AG04450 (cell line): ENCODE data around the gene ASB10. TPM values are rescaled to one million over a fixed set of nuclear protein-coding genes. Genes with fewer than 3 reads are reported as not detected.

ENCODE experiments used
- CTCF ChIA-PET: fragments of 300-600, 350-600 bp; formaldehyde crosslinking; extraction: SDS; loops from one replicate; lab custom pipeline; 2022; ENCODE audit warnings: antibody characterized with exemption, inconsistent platforms; lab: Charles Lee
- POLR2A ChIA-PET: fragments of 350-600 bp; formaldehyde crosslinking; extraction: SDS; loops from one replicate; lab custom pipeline; 2021; ENCODE audit warnings: antibody characterized with exemption, inconsistent platforms; lab: Yijun Ruan, JAX
- DNase-seq: peaks from one replicate; pipeline ENCODE4 v3.0.0-alpha.2; 2011; ENCODE audit warnings: low read depth, low spot score
- H3K27ac ChIP-seq: one replicate; pipeline ENCODE4 v1.5.1; 2012; ENCODE audit warnings: low read depth, low read length, control low read depth
- H3K27me3 ChIP-seq: one replicate; pipeline ENCODE4 v1.6.0; 2012; ENCODE audit warnings: low read length; ENCODE audit not compliant: control insufficient read depth, insufficient read depth
- H3K4me3 ChIP-seq: 2 replicates; pipeline ENCODE4 v1.5.1; 2011; ENCODE audit warnings: mild to moderate bottlenecking, low read depth, low read length, control low read depth
- H3K9me3 ChIP-seq: 2 replicates; pipeline ENCODE4 v1.5.1; 2012; ENCODE audit warnings: low read length; ENCODE audit not compliant: control insufficient read depth, insufficient read depth
- polyA plus RNA-seq: library from polyadenylated mRNA; depleted of rRNA; stranded (reverse); fragments of >200 nt; gene quantifications from 2 replicates; pipeline ENCODE4 v1.2.3, GENCODE V29; 2011
- TF ChIP-seq, protein P1 (sequence below): IDR thresholded peaks from 2 replicates; pipeline ENCODE4 v1.5.1; 2011; ENCODE audit warnings: low read depth, low read length, control low read depth, inconsistent platforms

The ASB10 gene
- polyA plus RNA-seq, 1 experiment, result not detected

DNA sequence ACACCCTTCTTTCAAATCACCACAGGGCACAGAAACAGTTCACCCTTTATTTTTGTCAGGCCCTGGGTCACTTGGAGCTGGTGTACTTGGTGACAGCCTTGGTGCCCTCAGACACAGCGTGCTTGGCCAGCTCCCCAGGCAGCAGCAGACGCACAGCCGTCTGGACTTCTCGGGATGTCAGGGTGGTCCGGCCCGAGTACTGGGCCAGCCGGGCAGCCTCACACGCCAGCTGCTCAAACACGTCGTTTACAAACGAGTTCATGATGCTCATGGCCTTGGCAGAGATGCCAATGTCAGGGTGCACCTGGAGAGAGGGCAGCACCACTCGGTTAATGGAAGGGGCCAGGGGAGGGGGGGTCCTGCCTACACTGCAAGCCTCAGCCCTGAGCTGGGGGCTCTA lies 20.8 kb upstream of the ASB10 start:
- TF ChIP-seq, protein P1, sequence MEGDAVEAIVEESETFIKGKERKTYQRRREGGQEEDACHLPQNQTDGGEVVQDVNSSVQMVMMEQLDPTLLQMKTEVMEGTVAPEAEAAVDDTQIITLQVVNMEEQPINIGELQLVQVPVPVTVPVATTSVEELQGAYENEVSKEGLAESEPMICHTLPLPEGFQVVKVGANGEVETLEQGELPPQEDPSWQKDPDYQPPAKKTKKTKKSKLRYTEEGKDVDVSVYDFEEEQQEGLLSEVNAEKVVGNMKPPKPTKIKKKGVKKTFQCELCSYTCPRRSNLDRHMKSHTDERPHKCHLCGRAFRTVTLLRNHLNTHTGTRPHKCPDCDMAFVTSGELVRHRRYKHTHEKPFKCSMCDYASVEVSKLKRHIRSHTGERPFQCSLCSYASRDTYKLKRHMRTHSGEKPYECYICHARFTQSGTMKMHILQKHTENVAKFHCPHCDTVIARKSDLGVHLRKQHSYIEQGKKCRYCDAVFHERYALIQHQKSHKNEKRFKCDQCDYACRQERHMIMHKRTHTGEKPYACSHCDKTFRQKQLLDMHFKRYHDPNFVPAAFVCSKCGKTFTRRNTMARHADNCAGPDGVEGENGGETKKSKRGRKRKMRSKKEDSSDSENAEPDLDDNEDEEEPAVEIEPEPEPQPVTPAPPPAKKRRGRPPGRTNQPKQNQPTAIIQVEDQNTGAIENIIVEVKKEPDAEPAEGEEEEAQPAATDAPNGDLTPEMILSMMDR, result no peak
- Histone ChIP-seq H3K4me3 (no peak overlapping the region), H3K27ac (no peak overlapping the region), H3K9me3 (peaks cover 2% of the 10 kb centered on the region; the same call in 1 of the 2 replicates), H3K27me3 (peaks cover 49% of the 10 kb centered on the region)
- ChIA-PET CTCF (no interaction called here), POLR2A (no interaction called here)
- DNase-seq, result no peak

GRCh38 chr7:151207315-151207714 lies 20.3 kb upstream of the ASB10 start:
- Histone ChIP-seq H3K4me3 (no peak overlapping the region), H3K27me3 (peaks cover 51% of the 10 kb centered on the region), H3K9me3 (peaks cover 2% of the 10 kb centered on the region; the same call in 1 of the 2 replicates), H3K27ac (no peak overlapping the region)
- ChIA-PET CTCF (no interaction called here), POLR2A (no interaction called here)
- DNase-seq, result no peak
- TF ChIP-seq, protein P1, result no peak

- no peak overlapping the region for H3K4me3 ChIP-seq
- DNase-seq, result no peak
- H3K9me3 ChIP-seq, result peaks cover 2% of the 10 kb centered on the region; the same call in 1 of the 2 replicates
- no peak overlapping the region for H3K27ac ChIP-seq
- CTCF ChIA-PET, result no interaction called here
- TF ChIP-seq, protein P1, result no peak
- POLR2A ChIA-PET, result no interaction called here
- H3K27me3 ChIP-seq, result peaks cover 55% of the 10 kb centered on the region
Measured at GRCh38 chr7:151206914-151207313, 19.9 kb upstream of the ASB10 start.

GRCh38 chr7:151205730-151206129 lies 18.7 kb upstream of the ASB10 start:
- no peak for DNase-seq
- Histone ChIP-seq H3K4me3 (no peak overlapping the region), H3K27ac (no peak overlapping the region), H3K27me3 (peaks cover 62% of the 10 kb centered on the region), H3K9me3 (peaks cover 2% of the 10 kb centered on the region; the same call in 1 of the 2 replicates)
- TF ChIP-seq, protein P1, result no peak
- ChIA-PET CTCF (interaction anchor here (0.6 kb wide), 2 partner anchors 38 to 109 kb away, joined by 4 to 5 read pairs; no protein-coding TSS in a partner anchor), POLR2A (no interaction called here)

DNA sequence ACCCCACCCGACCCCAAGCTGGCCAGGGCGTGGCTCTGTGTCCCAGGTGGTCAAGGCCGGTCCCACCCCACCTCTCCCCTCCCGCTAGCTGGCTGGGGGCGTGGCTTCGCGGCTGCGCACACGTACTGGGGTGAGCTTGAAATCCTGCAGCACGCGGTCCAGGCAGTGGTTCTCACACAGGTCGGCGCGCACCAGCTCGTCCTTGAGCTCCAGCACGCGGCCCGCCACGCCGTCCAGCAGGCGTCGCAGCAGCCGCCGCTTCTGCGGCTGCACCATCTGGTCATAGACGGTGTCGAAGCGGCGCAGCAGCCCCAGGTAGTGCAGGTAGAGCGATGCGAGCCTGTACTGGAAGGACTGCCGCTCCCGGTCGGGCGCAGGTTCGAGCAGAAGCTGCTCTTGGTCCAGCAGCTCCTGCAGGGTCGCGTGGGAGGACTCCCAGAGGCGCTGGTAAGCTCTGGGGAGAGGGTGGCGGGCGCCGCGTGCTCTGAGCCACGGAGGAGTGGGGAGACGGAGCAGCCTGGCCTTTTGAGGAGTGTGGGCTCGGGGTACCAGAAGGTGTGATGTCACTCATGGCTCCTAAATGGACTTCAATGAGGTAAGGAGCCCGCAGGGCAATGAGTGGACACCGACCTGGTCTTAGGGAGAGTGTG lies 17.5 kb upstream of the ASB10 start:
- CTCF ChIA-PET, result no interaction called here
- no peak overlapping the region for H3K4me3 ChIP-seq
- H3K9me3 ChIP-seq, result peaks cover 2% of the 10 kb centered on the region; the same call in 1 of the 2 replicates
- DNase-seq, result no peak
- TF ChIP-seq, protein P1, result no peak
- peaks cover 74% of the 10 kb centered on the region for H3K27me3 ChIP-seq
- H3K27ac ChIP-seq, result no peak overlapping the region
- POLR2A ChIA-PET, result no interaction called here
